Omental fat pad (tissue), 4 donors: ENCODE results near the gene BNIP2. TPM values are rescaled to one million over a fixed set of nuclear protein-coding genes. Genes with fewer than 3 reads are reported as not detected.

Experiments
- ATAC-seq: fragments of 150-250 bp; one replicate; pipeline ENCODE4 v1.9.1; 2016; ENCODE audit warnings: mild to moderate bottlenecking, moderate library complexity; ENCODE audit not compliant: low FRiP score
- DNase-seq: peaks from one replicate; pipeline ENCODE4 v3.0.0-alpha.2; 2019; ENCODE audit warnings: low spot score
- CTCF ChIP-seq, 3 donors: fragments of 450-650 bp; IDR thresholded peaks; one replicate each; pipeline ENCODE4 v1.5.1; 2016 to 2017; ENCODE audit warnings: antibody characterized with exemption in 3 of 3, mild to moderate bottlenecking in 3 of 3, moderate library complexity in 2 of 3
- total RNA-seq, 4 donors: library from RNA; depleted of rRNA; stranded (reverse); fragments of >200 nt; gene quantifications; one replicate each; pipeline ENCODE4 v1.1.0, GENCODE V29; 2016

The BNIP2 gene
- total RNA-seq, 4 donors from 2014 or later: 102 to 162 (median 132) TPM

GRCh38 chr15:59615661-59616060, 73.5 kb downstream of the BNIP2 start:
- no peak for TF ChIP-seq CTCF (IDR thresholded peaks at IDR 0.05)
- ATAC-seq: no peak
- DNase-seq: no peak

GRCh38 chr15:59614153-59614552, 75.0 kb downstream of the BNIP2 start:
- DNase-seq: no peak
- ATAC-seq: no peak
- TF ChIP-seq CTCF (IDR thresholded peaks at IDR 0.05): no peak

GRCh38 chr15:59611276-59612260, 77.6 kb downstream of the BNIP2 start, which contains the start of gene GCNT3:
Gene GCNT3 (plus strand): TSS chr15:59611783. CDS start chr15:59618239, 6,456 bp downstream.
- no peak for TF ChIP-seq CTCF (IDR thresholded peaks at IDR 0.05)
- no peak for DNase-seq
- no peak for ATAC-seq

GRCh38 chr15:59609730-59610712, 79.1 kb downstream of the BNIP2 start:
- no peak for ATAC-seq
- TF ChIP-seq CTCF (IDR thresholded peaks at IDR 0.05): no peak
- no peak for DNase-seq

Other genes starting within 250 kb of the BNIP2 start
- gene GCNT3, start 77.5 kb downstream of the BNIP2 start, total RNA-seq: not detected
- gene GTF2A2, start 31.8 kb downstream of the BNIP2 start, total RNA-seq: 10 to 100 TPM; 22.4 to 38.6 (median 28.7) TPM